Lung (tissue), 12 donors: ENCODE measurements around the gene NAT14. TPM values are rescaled to one million over a fixed set of nuclear protein-coding genes. Genes with fewer than 3 reads are reported as not detected.

Experiments
- ATAC-seq: fragments of 200-7000 bp; cut with Tn5 transposase; one replicate; pipeline ENCODE4 v1.9.1; 2020; ENCODE audit warnings: moderate number of reproducible peaks; ENCODE audit not compliant: insufficient read depth, low FRiP score
- DNase-seq, 3 donors: peaks; one replicate each; pipeline ENCODE4 v3.0.0-alpha.2; 2013 to 2017
- H3K27ac ChIP-seq, 2 donors: one replicate each; pipeline ENCODE4 v1.5.1; 2013; ENCODE audit warnings: mild to moderate bottlenecking in 2 of 2, moderate library complexity in 2 of 2, control low read depth in 1 of 2, inconsistent platforms in 1 of 2, low read depth in 1 of 2, low read length in 1 of 2
- H3K27me3 ChIP-seq, 3 donors: one replicate each; pipeline ENCODE4 v1.5.1; 2013; ENCODE audit warnings: low read length in 2 of 3; ENCODE audit not compliant: control insufficient read depth in 3 of 3, insufficient read depth in 3 of 3
- H3K36me3 ChIP-seq, 4 donors: one replicate each; pipeline ENCODE4 v1.5.1; 2013; ENCODE audit warnings: low read length in 4 of 4, mild to moderate bottlenecking in 1 of 4, moderate library complexity in 1 of 4; ENCODE audit not compliant: control insufficient read depth in 4 of 4, insufficient read depth in 4 of 4
- H3K4me1 ChIP-seq, 5 donors: one replicate each; pipeline ENCODE4 v1.5.1; 2013; ENCODE audit warnings: low read length in 5 of 5, mild to moderate bottlenecking in 2 of 5, moderate library complexity in 1 of 5; ENCODE audit not compliant: control insufficient read depth in 5 of 5, insufficient read depth in 5 of 5
- H3K4me3 ChIP-seq: one replicate; pipeline ENCODE4 v1.5.1; 2013; ENCODE audit warnings: mild to moderate bottlenecking, control low read depth, moderate library complexity
- H3K9ac ChIP-seq, 2 donors: one replicate each; pipeline ENCODE4 v1.5.1; 2013; ENCODE audit warnings: low read length in 2 of 2, control low read depth in 1 of 2; ENCODE audit not compliant: insufficient read depth in 1 of 2
- H3K9me3 ChIP-seq, 4 donors: one replicate each; pipeline ENCODE4 v1.5.1; 2013; ENCODE audit warnings: low read length in 3 of 4, mild to moderate bottlenecking in 1 of 4, moderate library complexity in 1 of 4; ENCODE audit not compliant: control insufficient read depth in 4 of 4, insufficient read depth in 3 of 4
- CTCF ChIP-seq: IDR thresholded peaks from 2 replicates; pipeline ENCODE4 v1.5.1; 2012; ENCODE audit warnings: mild to moderate bottlenecking; ENCODE audit errors: control extremely low read depth, extremely low read depth
- WGBS, 2 donors: extraction: QIAGEN DNeasy Blood & Tissue Kit; methylation state at CpG; one replicate each; pipeline ENCODE4 v1.1.7; 2013; 5-methylcytosine and 5-hydroxymethylcytosine counted together
- polyA plus RNA-seq, 2 donors: library from polyadenylated mRNA; stranded (reverse); fragments of 200-250 nt; gene quantifications; one replicate each; pipeline ENCODE4 v1.2.1, GENCODE V29; 2013
- total RNA-seq, 2 donors: library from RNA; depleted of rRNA in 1 of 2; stranded (reverse); fragments of >200 nt in 1 of 2; gene quantifications; one replicate each; pipeline ENCODE4 v1.2.1, GENCODE V29; 2014 to 2021
- donor health status: control.
- donor health status: control.
- donor health status: Bipolar disorder and iron deficiency.
- donor health status: healthy.
- donor health status: DM: yes; HTN: yes; CAD: no.

The NAT14 gene
- total and polyA plus RNA-seq, 4 donors, result 17.7 to 46.2 (median 33.2) TPM

GRCh38 chr19:55482967-55483705 is 1.9 kb upstream of the NAT14 start:
- no peak for ATAC-seq
- DNase-seq, result no peak
- H3K36me3 ChIP-seq, result peaks cover 0 to 26% (median 1%) of the 10 kb centered on the region in 4 donors
- TF ChIP-seq CTCF, result no peak
- H3K4me1 ChIP-seq, result peaks cover 4 to 33% (median 10%) of the 10 kb centered on the region in 5 donors
- no peaks in the 10 kb centered on the region for H3K9me3 ChIP-seq
- no peaks in the 10 kb centered on the region for H3K27me3 ChIP-seq
- H3K9ac ChIP-seq, result no peak overlapping the region
- H3K27ac ChIP-seq, result no peak overlapping the region
- no peak overlapping the region for H3K4me3 ChIP-seq
- 95 to 97% methylated on average over 47 of the region's 47 CpGs for WGBS, 2 donors

GRCh38 chr19:55483706-55484592 is 1.0 kb upstream of the NAT14 start:
- ATAC-seq (no peak), DNase-seq (no peak)
- H3K9me3 ChIP-seq, result no peaks in the 10 kb centered on the region
- no peak overlapping the region for H3K4me3 ChIP-seq
- TF ChIP-seq CTCF, result no peak
- H3K27ac ChIP-seq, result peak overlapping the region in 1 of 2 donors; percentile 81
- H3K4me1 ChIP-seq, result peaks cover 4 to 36% (median 10%) of the 10 kb centered on the region in 5 donors
- H3K9ac ChIP-seq, result no peak overlapping the region
- 82 to 85% methylated on average over 46 of the region's 46 CpGs for WGBS, 2 donors
- peaks cover 0 to 26% (median 1%) of the 10 kb centered on the region in 4 donors for H3K36me3 ChIP-seq
- no peaks in the 10 kb centered on the region for H3K27me3 ChIP-seq

GRCh38 chr19:55485439-55486011 is 537 bp downstream of the NAT14 start:
- peaks cover 4 to 41% (median 10%) of the 10 kb centered on the region in 5 donors for H3K4me1 ChIP-seq
- peak overlapping the region; percentile 51 for H3K4me3 ChIP-seq
- peak overlapping the region; percentile 77 to 81 for H3K27ac ChIP-seq
- peaks cover 0 to 26% (median 1%) of the 10 kb centered on the region in 4 donors for H3K36me3 ChIP-seq
- 30% methylated on average over 18 of the region's 18 CpGs for WGBS, 2 donors
- no peaks in the 10 kb centered on the region for H3K9me3 ChIP-seq
- DNase-seq (no peak), ATAC-seq (no peak)
- H3K9ac ChIP-seq, result no peak overlapping the region
- H3K27me3 ChIP-seq, result no peaks in the 10 kb centered on the region
- TF ChIP-seq CTCF, result no peak
